Kidney epithelial cell (primary cell): ENCODE measurements around the gene EFHC2. TPM values are rescaled to one million over a fixed set of nuclear protein-coding genes. Genes with fewer than 3 reads are reported as not detected.

Experiments
- DNase-seq: peaks from one replicate; pipeline ENCODE4 v3.0.0-alpha.2; 2010; ENCODE audit warnings: low read depth
- H3K27me3 ChIP-seq: 2 replicates; pipeline ENCODE4 v1.6.0; 2011; ENCODE audit warnings: low read length; ENCODE audit not compliant: control insufficient read depth, insufficient read depth
- H3K36me3 ChIP-seq: 2 replicates; pipeline ENCODE4 v1.5.1; 2011; ENCODE audit warnings: low read length; ENCODE audit not compliant: control insufficient read depth, insufficient read depth
- H3K4me3 ChIP-seq: 2 replicates; pipeline ENCODE4 v1.5.1; 2011; ENCODE audit warnings: low read depth, mild to moderate bottlenecking, control low read depth, low read length
- CTCF ChIP-seq: IDR thresholded peaks from 2 replicates; pipeline ENCODE4 v1.5.1; 2011; ENCODE audit warnings: mild to moderate bottlenecking, moderate library complexity, low read length, control low read depth, inconsistent platforms; ENCODE audit not compliant: insufficient read depth, poor library complexity, severe bottlenecking
- total RNA-seq: library from RNA; depleted of rRNA; stranded (reverse); fragments of >200 nt; gene quantifications from 2 replicates; pipeline ENCODE4 v1.2.3, GENCODE V29; 2015

Gene EFHC2
- total RNA-seq, 1 donor from 2014 or later = 0.71 TPM

GRCh38 chrX:44241546-44241945 is 101.9 kb downstream of the EFHC2 start:
- H3K36me3 ChIP-seq = no peaks in the 10 kb centered on the region
- TF ChIP-seq CTCF = no peak
- no peak for DNase-seq
- no peaks in the 10 kb centered on the region for H3K27me3 ChIP-seq
- no peak overlapping the region for H3K4me3 ChIP-seq

- Histone ChIP-seq H3K4me3 (no peak overlapping the region), H3K36me3 (no peaks in the 10 kb centered on the region), H3K27me3 (no peaks in the 10 kb centered on the region)
- DNase-seq = no peak
- no peak for TF ChIP-seq CTCF
Observed at GRCh38 chrX:44240036-44240435, 103.4 kb downstream of the EFHC2 start.

- no peak for DNase-seq
- no peak for TF ChIP-seq CTCF
- no peak overlapping the region for H3K4me3 ChIP-seq
- no peaks in the 10 kb centered on the region for H3K27me3 ChIP-seq
- no peaks in the 10 kb centered on the region for H3K36me3 ChIP-seq
Observed at GRCh38 chrX:44239036-44239435, 104.4 kb downstream of the EFHC2 start.

- TF ChIP-seq CTCF = no peak
- Histone ChIP-seq H3K27me3 (no peaks in the 10 kb centered on the region), H3K36me3 (no peaks in the 10 kb centered on the region), H3K4me3 (no peak overlapping the region)
- no peak for DNase-seq
Observed at GRCh38 chrX:44235534-44235933, 107.9 kb downstream of the EFHC2 start.

GRCh38 chrX:44234541-44234940 is 108.9 kb downstream of the EFHC2 start:
- no peak for TF ChIP-seq CTCF
- no peak for DNase-seq
- no peaks in the 10 kb centered on the region for H3K27me3 ChIP-seq
- no peak overlapping the region for H3K4me3 ChIP-seq
- no peaks in the 10 kb centered on the region for H3K36me3 ChIP-seq

- Histone ChIP-seq H3K27me3 (no peaks in the 10 kb centered on the region), H3K4me3 (no peak overlapping the region), H3K36me3 (no peaks in the 10 kb centered on the region)
- DNase-seq = no peak
- TF ChIP-seq CTCF = no peak
Observed at GRCh38 chrX:44234116-44234515, 109.4 kb downstream of the EFHC2 start.
